ENCODE results near the gene CHST9.

DNA sequence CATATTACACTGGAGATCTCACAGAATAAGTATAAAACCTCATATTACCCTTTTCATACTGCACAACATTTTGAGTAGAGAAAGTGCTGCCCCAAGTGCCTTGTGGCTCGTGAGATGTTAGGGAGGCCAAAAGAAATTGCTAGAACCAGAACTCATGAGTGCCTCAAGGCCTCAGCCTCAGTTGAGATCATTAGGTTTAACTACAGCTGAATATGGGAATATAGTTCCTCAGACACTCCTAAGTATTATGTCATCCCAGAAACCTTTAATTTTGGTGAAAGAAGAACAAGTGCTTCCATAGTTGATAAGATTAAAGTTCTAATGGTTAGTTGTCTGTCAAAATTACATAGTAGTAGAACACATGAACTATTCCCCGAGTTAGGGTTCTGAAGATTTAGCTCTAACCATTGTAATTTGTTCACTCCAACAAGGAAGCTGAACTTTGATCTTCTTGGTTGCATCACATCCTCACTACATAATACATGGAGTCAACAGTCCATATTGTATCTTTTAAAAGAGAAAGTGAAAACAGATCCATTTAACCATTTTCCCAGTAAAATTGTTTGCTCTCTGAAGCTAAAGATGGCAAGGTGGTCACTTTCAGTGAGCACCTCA, 310.0 kb downstream of the CHST9 start:
- TF ChIP-seq, protein P1, sequence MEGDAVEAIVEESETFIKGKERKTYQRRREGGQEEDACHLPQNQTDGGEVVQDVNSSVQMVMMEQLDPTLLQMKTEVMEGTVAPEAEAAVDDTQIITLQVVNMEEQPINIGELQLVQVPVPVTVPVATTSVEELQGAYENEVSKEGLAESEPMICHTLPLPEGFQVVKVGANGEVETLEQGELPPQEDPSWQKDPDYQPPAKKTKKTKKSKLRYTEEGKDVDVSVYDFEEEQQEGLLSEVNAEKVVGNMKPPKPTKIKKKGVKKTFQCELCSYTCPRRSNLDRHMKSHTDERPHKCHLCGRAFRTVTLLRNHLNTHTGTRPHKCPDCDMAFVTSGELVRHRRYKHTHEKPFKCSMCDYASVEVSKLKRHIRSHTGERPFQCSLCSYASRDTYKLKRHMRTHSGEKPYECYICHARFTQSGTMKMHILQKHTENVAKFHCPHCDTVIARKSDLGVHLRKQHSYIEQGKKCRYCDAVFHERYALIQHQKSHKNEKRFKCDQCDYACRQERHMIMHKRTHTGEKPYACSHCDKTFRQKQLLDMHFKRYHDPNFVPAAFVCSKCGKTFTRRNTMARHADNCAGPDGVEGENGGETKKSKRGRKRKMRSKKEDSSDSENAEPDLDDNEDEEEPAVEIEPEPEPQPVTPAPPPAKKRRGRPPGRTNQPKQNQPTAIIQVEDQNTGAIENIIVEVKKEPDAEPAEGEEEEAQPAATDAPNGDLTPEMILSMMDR (IDR thresholded peaks at IDR 0.05) = no peak
- TF ChIP-seq POLR2A (IDR thresholded peaks at IDR 0.05) = no peak
